ENCODE data around the gene TMIGD1. TPM values are rescaled to one million over a fixed set of nuclear protein-coding genes. Genes with fewer than 3 reads are reported as not detected.

Gene TMIGD1
- not detected for polyA plus RNA-seq

- H3K4me3 Mint-ChIP-seq: peak within 1 kb of the TSS in 1 of 4 donors; percentile 6
- peaks cover 0 to 21% (median 9%) of the 10 kb centered on the region in 3 donors for H3K4me1 Mint-ChIP-seq
- H3K27me3 Mint-ChIP-seq: peaks cover 5% of the 10 kb centered on the region
- peaks cover 2% of the 10 kb centered on the region for H3K36me3 Mint-ChIP-seq
- H3K27ac Mint-ChIP-seq: no peak within 1 kb of the TSS
- H3K9me3 Mint-ChIP-seq: no peaks in the 10 kb centered on the region
These were observed at the start of gene TMIGD1 for GRCh38 chr17:30333503-30334360. TMIGD1 (minus strand) TSS chr17:30334057; CDS start chr17:30332133, 1,924 bp downstream.

GRCh38 chr17:30382345-30382744 is 48.5 kb upstream of the TMIGD1 start:
- no peak overlapping the region for H3K4me3 Mint-ChIP-seq
- peaks cover 10 to 17% (median 17%) of the 10 kb centered on the region in 3 donors for H3K4me1 Mint-ChIP-seq
- no peaks in the 10 kb centered on the region for H3K9me3 Mint-ChIP-seq
- peaks cover 3% of the 10 kb centered on the region for H3K36me3 Mint-ChIP-seq
- H3K27me3 Mint-ChIP-seq: peaks cover 39% of the 10 kb centered on the region
- no peak overlapping the region for H3K27ac Mint-ChIP-seq

GRCh38 chr17:30381340-30381659 is 47.4 kb upstream of the TMIGD1 start:
- H3K27me3 Mint-ChIP-seq: peaks cover 49% of the 10 kb centered on the region
- peak overlapping the region in 1 of 3 donors; percentile 23 for H3K27ac Mint-ChIP-seq
- H3K9me3 Mint-ChIP-seq: no peaks in the 10 kb centered on the region
- peak overlapping the region in 2 of 4 donors; percentile 29 to 79 for H3K4me3 Mint-ChIP-seq
- H3K36me3 Mint-ChIP-seq: peaks cover 1% of the 10 kb centered on the region
- H3K4me1 Mint-ChIP-seq: peaks cover 10 to 17% (median 17%) of the 10 kb centered on the region in 3 donors

GRCh38 chr17:30380643-30381339 is 46.9 kb upstream of the TMIGD1 start:
- Mint-ChIP-seq H3K4me1 (peaks cover 10 to 17% (median 17%) of the 10 kb centered on the region in 3 donors), H3K27me3 (peaks cover 52% of the 10 kb centered on the region), H3K4me3 (peak overlapping the region in 2 of 4 donors; percentile 70 to 79), H3K9me3 (no peaks in the 10 kb centered on the region), H3K27ac (peak overlapping the region in 2 of 3 donors; percentile 23 to 24), H3K36me3 (peaks cover 1% of the 10 kb centered on the region)

GRCh38 chr17:30379903-30380381 is 46.1 kb upstream of the TMIGD1 start:
- H3K27me3 Mint-ChIP-seq: peaks cover 54% of the 10 kb centered on the region
- no peaks in the 10 kb centered on the region for H3K36me3 Mint-ChIP-seq
- peak overlapping the region; percentile 23 to 71 (median 24) for H3K27ac Mint-ChIP-seq
- no peaks in the 10 kb centered on the region for H3K9me3 Mint-ChIP-seq
- H3K4me1 Mint-ChIP-seq: peaks cover 10 to 17% (median 17%) of the 10 kb centered on the region in 3 donors
- peak overlapping the region; percentile 70 to 84 (median 78) for H3K4me3 Mint-ChIP-seq

GRCh38 chr17:30379303-30379902 is 45.5 kb upstream of the TMIGD1 start:
- H3K27me3 Mint-ChIP-seq: peaks cover 55% of the 10 kb centered on the region
- H3K9me3 Mint-ChIP-seq: no peaks in the 10 kb centered on the region
- peaks cover 10 to 17% (median 17%) of the 10 kb centered on the region in 3 donors for H3K4me1 Mint-ChIP-seq
- H3K36me3 Mint-ChIP-seq: no peaks in the 10 kb centered on the region
- peak overlapping the region; percentile 24 to 92 (median 71) for H3K27ac Mint-ChIP-seq
- peak overlapping the region; percentile 70 to 84 (median 78) for H3K4me3 Mint-ChIP-seq

GRCh38 chr17:30378825-30379302 is 45.0 kb upstream of the TMIGD1 start, which contains the start of gene CPD:
CPD (plus strand) TSS chr17:30378927; CDS start chr17:30378981, 54 bp downstream.
- peak within 1 kb of the TSS; percentile 88 to 96 (median 94) for H3K4me3 Mint-ChIP-seq

GRCh38 chr17:30378241-30378824 is 44.5 kb upstream of the TMIGD1 start:
- Mint-ChIP-seq H3K4me1 (peaks cover 10 to 17% (median 17%) of the 10 kb centered on the region in 3 donors), H3K9me3 (no peaks in the 10 kb centered on the region), H3K27ac (peak overlapping the region; percentile 65 to 92 (median 91)), H3K27me3 (peaks cover 54% of the 10 kb centered on the region), H3K36me3 (no peaks in the 10 kb centered on the region), H3K4me3 (peak overlapping the region; percentile 88 to 96 (median 94))

More at GRCh38 chr17:30378825-30379302, 45.0 kb upstream of the TMIGD1 start, which contains the start of gene CPD:
- peaks cover 10 to 17% (median 17%) of the 10 kb centered on the region in 3 donors for H3K4me1 Mint-ChIP-seq
- H3K27ac Mint-ChIP-seq: peak within 1 kb of the TSS; percentile 65 to 92 (median 91)
- H3K9me3 Mint-ChIP-seq: no peaks in the 10 kb centered on the region
- no peaks in the 10 kb centered on the region for H3K36me3 Mint-ChIP-seq
- H3K27me3 Mint-ChIP-seq: peaks cover 53% of the 10 kb centered on the region

GRCh38 chr17:30377574-30378240 is 43.9 kb upstream of the TMIGD1 start:
- peaks cover 10 to 17% (median 17%) of the 10 kb centered on the region in 3 donors for H3K4me1 Mint-ChIP-seq
- H3K27me3 Mint-ChIP-seq: peaks cover 51% of the 10 kb centered on the region
- no peaks in the 10 kb centered on the region for H3K9me3 Mint-ChIP-seq
- H3K36me3 Mint-ChIP-seq: no peaks in the 10 kb centered on the region
- peak overlapping the region in 2 of 3 donors; percentile 91 to 92 for H3K27ac Mint-ChIP-seq
- H3K4me3 Mint-ChIP-seq: peak overlapping the region in 3 of 4 donors; percentile 93 to 96 (median 94)

GRCh38 chr17:30376621-30377452 is 43.0 kb upstream of the TMIGD1 start:
- Mint-ChIP-seq H3K27me3 (peaks cover 53% of the 10 kb centered on the region), H3K9me3 (no peaks in the 10 kb centered on the region), H3K4me1 (peaks cover 10 to 17% (median 17%) of the 10 kb centered on the region in 3 donors), H3K27ac (no peak overlapping the region), H3K36me3 (no peaks in the 10 kb centered on the region), H3K4me3 (peak overlapping the region in 2 of 4 donors; percentile 2 to 96)

GRCh38 chr17:30375661-30376060 is 41.8 kb upstream of the TMIGD1 start:
- Mint-ChIP-seq H3K4me1 (peaks cover 10 to 17% (median 15%) of the 10 kb centered on the region in 3 donors), H3K36me3 (peaks cover 1% of the 10 kb centered on the region), H3K4me3 (peak overlapping the region in 1 of 4 donors; percentile 42), H3K27me3 (peaks cover 50% of the 10 kb centered on the region), H3K27ac (no peak overlapping the region), H3K9me3 (no peaks in the 10 kb centered on the region)

GRCh38 chr17:30372755-30373154 is 38.9 kb upstream of the TMIGD1 start:
- Mint-ChIP-seq H3K27me3 (peaks cover 36% of the 10 kb centered on the region), H3K27ac (no peak overlapping the region), H3K4me1 (peaks cover 0 to 3% (median 1%) of the 10 kb centered on the region in 3 donors), H3K4me3 (no peak overlapping the region), H3K36me3 (peaks cover 1% of the 10 kb centered on the region), H3K9me3 (no peaks in the 10 kb centered on the region)

- peak overlapping the region in 1 of 3 donors; percentile 7 for H3K27ac Mint-ChIP-seq
- peaks cover 20% of the 10 kb centered on the region for H3K27me3 Mint-ChIP-seq
- H3K4me3 Mint-ChIP-seq: no peak overlapping the region
- peaks cover 0 to 4% (median 3%) of the 10 kb centered on the region in 3 donors for H3K4me1 Mint-ChIP-seq
- H3K9me3 Mint-ChIP-seq: no peaks in the 10 kb centered on the region
- peaks cover 1% of the 10 kb centered on the region for H3K36me3 Mint-ChIP-seq
These were observed 36.1 kb upstream of the TMIGD1 start for GRCh38 chr17:30369995-30370394.
